Tibial nerve (tissue), 4 donors: ENCODE measurements around the gene RIN3. TPM values are rescaled to one million over a fixed set of nuclear protein-coding genes. Genes with fewer than 3 reads are reported as not detected.

Experiments used
- DNase-seq, 2 donors: peaks; one replicate each; pipeline ENCODE4 v3.0.0-alpha.2; 2019; ENCODE audit warnings: low spot score in 2 of 2
- H3K27ac ChIP-seq, 4 donors: fragments of 200-600 bp; sonication (generic) in 3 of 4; one replicate each; pipeline ENCODE4 v1.5.1; 2017 to 2019; ENCODE audit warnings: mild to moderate bottlenecking in 1 of 4
- H3K27me3 ChIP-seq, 2 donors: fragments of 200-600 bp; sonication (generic) in 1 of 2; one replicate each; pipeline versions ENCODE4 v1.5.1 to v1.6.0; 2017 to 2019
- H3K36me3 ChIP-seq, 3 donors: fragments of 200-600 bp; sonication (generic); one replicate each; pipeline ENCODE4 v1.5.1; 2018 to 2019
- H3K4me1 ChIP-seq, 4 donors: fragments of 200-600 bp; sonication (generic) in 3 of 4; one replicate each; pipeline ENCODE4 v1.5.1; 2017 to 2019
- H3K4me3 ChIP-seq, 4 donors: fragments of 200-600 bp; sonication (generic) in 3 of 4; one replicate each; pipeline ENCODE4 v1.5.1; 2017 to 2019; ENCODE audit warnings: mild to moderate bottlenecking in 1 of 4, moderate library complexity in 1 of 4
- H3K9me3 ChIP-seq, 4 donors: fragments of 200-600 bp; sonication (generic) in 3 of 4; one replicate each; pipeline ENCODE4 v1.5.1; 2017 to 2019
- CTCF ChIP-seq, 5 experiments: fragments of 200-600 bp in 3 of 5; fragments of 450-650 bp in 2 of 5; sonication (generic) in 3 of 5; IDR thresholded peaks; one replicate each; pipeline ENCODE4 v1.5.1; 2016 to 2019; ENCODE audit warnings: antibody characterized with exemption in 5 of 5, mild to moderate bottlenecking in 3 of 5, moderate library complexity in 2 of 5
- EP300 ChIP-seq, 2 donors: sonication (generic); formaldehyde crosslinking; IDR thresholded peaks; one replicate each; pipeline ENCODE4 v1.6.1; 2017; ENCODE audit warnings: antibody characterized with exemption in 2 of 2, mild to moderate bottlenecking in 1 of 2
- POLR2A ChIP-seq, 2 donors: fragments of 450-650 bp; IDR thresholded peaks; one replicate each; pipeline ENCODE4 v1.6.1; 2017; ENCODE audit warnings: antibody characterized with exemption in 2 of 2, mild to moderate bottlenecking in 2 of 2, moderate library complexity in 2 of 2
- WGBS, 2 donors: methylation state at CpG; one replicate each; pipeline ENCODE4 v1.1.5; 2018; 5-methylcytosine and 5-hydroxymethylcytosine counted together
- total RNA-seq, 4 donors: library from RNA; depleted of rRNA; stranded (reverse); fragments of >200 nt; gene quantifications; one replicate each; pipeline ENCODE4 v1.1.0, GENCODE V29; 2016

Gene RIN3
- total RNA-seq, 4 donors from 2014 or later: 14.2 to 34.2 (median 15.5) TPM

GRCh38 chr14:92659765-92660561, 146.4 kb downstream of the RIN3 start:
- Histone ChIP-seq H3K4me1 (peaks cover 0 to 11% (median 6%) of the 10 kb centered on the region in 4 donors), H3K4me3 (no peak overlapping the region), H3K36me3 (peaks cover 0 to 19% (median 0%) of the 10 kb centered on the region in 3 donors), H3K9me3 (no peaks in the 10 kb centered on the region), H3K27me3 (no peaks in the 10 kb centered on the region), H3K27ac (peak overlapping the region in 3 of 4 donors; percentile 58 to 80 (median 70))
- TF ChIP-seq CTCF (IDR thresholded peaks at IDR 0.05) (no peak), EP300 (IDR thresholded peaks at IDR 0.05) (peak; percentile 84 to 86), POLR2A (IDR thresholded peaks at IDR 0.05) (peak in 1 of 2 donors; percentile 24)
- peak in 1 of 2 donors; percentile 78 for DNase-seq
- WGBS, 2 donors: 64 to 68% methylated on average over 8 to 11 of the region's 11 CpGs

GRCh38 chr14:92660571-92660970, 147.0 kb downstream of the RIN3 start:
- H3K27me3 ChIP-seq: no peaks in the 10 kb centered on the region
- TF ChIP-seq POLR2A (IDR thresholded peaks at IDR 0.05) (no peak), EP300 (IDR thresholded peaks at IDR 0.05) (no peak), CTCF (IDR thresholded peaks at IDR 0.05) (no peak)
- H3K36me3 ChIP-seq: peaks cover 0 to 19% (median 0%) of the 10 kb centered on the region in 3 donors
- H3K4me1 ChIP-seq: peaks cover 0 to 11% (median 6%) of the 10 kb centered on the region in 4 donors
- peak overlapping the region in 3 of 4 donors; percentile 58 to 80 (median 70) for H3K27ac ChIP-seq
- H3K9me3 ChIP-seq: no peaks in the 10 kb centered on the region
- DNase-seq: no peak
- no peak overlapping the region for H3K4me3 ChIP-seq
- 55 to 66% methylated on average over 3 of the region's 3 CpGs for WGBS, 2 donors

- H3K4me3 ChIP-seq: no peak overlapping the region
- peaks cover 0 to 11% (median 6%) of the 10 kb centered on the region in 4 donors for H3K4me1 ChIP-seq
- H3K9me3 ChIP-seq: no peaks in the 10 kb centered on the region
- peaks cover 0 to 35% (median 0%) of the 10 kb centered on the region in 3 donors for H3K36me3 ChIP-seq
- H3K27me3 ChIP-seq: no peaks in the 10 kb centered on the region
- TF ChIP-seq EP300 (IDR thresholded peaks at IDR 0.05): no peak
- no peak for TF ChIP-seq POLR2A (IDR thresholded peaks at IDR 0.05)
- H3K27ac ChIP-seq: no peak overlapping the region
- DNase-seq: no peak
- WGBS, 2 donors: 89 to 91% methylated on average over 7 of the region's 7 CpGs
Measured at GRCh38 chr14:92663049-92663448, 149.5 kb downstream of the RIN3 start.

- Histone ChIP-seq H3K27me3 (no peaks in the 10 kb centered on the region), H3K4me3 (no peak overlapping the region), H3K9me3 (no peaks in the 10 kb centered on the region), H3K27ac (peak overlapping the region in 2 of 4 donors; percentile 15 to 38), H3K4me1 (peaks cover 0 to 10% (median 3%) of the 10 kb centered on the region in 4 donors), H3K36me3 (peaks cover 0 to 28% (median 0%) of the 10 kb centered on the region in 3 donors)
- DNase-seq: no peak
- TF ChIP-seq POLR2A (IDR thresholded peaks at IDR 0.05): no peak
- TF ChIP-seq CTCF (IDR thresholded peaks at IDR 0.05): no peak
- TF ChIP-seq EP300 (IDR thresholded peaks at IDR 0.05): no peak
- 53 to 64% methylated on average over 8 of the region's 8 CpGs for WGBS, 2 donors
Measured at GRCh38 chr14:92665661-92666110, 152.1 kb downstream of the RIN3 start.

- H3K27ac ChIP-seq: peak overlapping the region in 2 of 4 donors; percentile 15 to 38
- no peak for DNase-seq
- TF ChIP-seq POLR2A (IDR thresholded peaks at IDR 0.05) (no peak), CTCF (IDR thresholded peaks at IDR 0.05) (no peak), EP300 (IDR thresholded peaks at IDR 0.05) (no peak)
- H3K9me3 ChIP-seq: no peaks in the 10 kb centered on the region
- 92 to 97% methylated on average over 9 of the region's 9 CpGs for WGBS, 2 donors
- no peaks in the 10 kb centered on the region for H3K27me3 ChIP-seq
- H3K4me3 ChIP-seq: no peak overlapping the region
- H3K36me3 ChIP-seq: peaks cover 0 to 28% (median 0%) of the 10 kb centered on the region in 3 donors
- peaks cover 0 to 10% (median 3%) of the 10 kb centered on the region in 4 donors for H3K4me1 ChIP-seq
Measured at GRCh38 chr14:92666251-92666650, 152.7 kb downstream of the RIN3 start.
